GM18867 (cell line): Measurements from ENCODE around the gene CYSTM1.
A peak's percentile ranks its signal among the peaks of the same experiment; 100 is the strongest.

Experiments
- ATAC-seq: cut with Tn5 transposase; IDR thresholded peaks from one replicate; pipeline ENCODE4 v1.9.1; 2021; ENCODE audit warnings: mild to moderate bottlenecking, moderate library complexity; ENCODE audit not compliant: unreplicated experiment

The CYSTM1 gene, protein sequence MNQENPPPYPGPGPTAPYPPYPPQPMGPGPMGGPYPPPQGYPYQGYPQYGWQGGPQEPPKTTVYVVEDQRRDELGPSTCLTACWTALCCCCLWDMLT

GRCh38 chr5:140174465-140175366 lies at the start of gene CYSTM1:
CYSTM1 (plus strand) TSS chr5:140175188; CDS start chr5:140194466, 19,278 bp downstream.
- peak; percentile 92 for ATAC-seq

DNA sequence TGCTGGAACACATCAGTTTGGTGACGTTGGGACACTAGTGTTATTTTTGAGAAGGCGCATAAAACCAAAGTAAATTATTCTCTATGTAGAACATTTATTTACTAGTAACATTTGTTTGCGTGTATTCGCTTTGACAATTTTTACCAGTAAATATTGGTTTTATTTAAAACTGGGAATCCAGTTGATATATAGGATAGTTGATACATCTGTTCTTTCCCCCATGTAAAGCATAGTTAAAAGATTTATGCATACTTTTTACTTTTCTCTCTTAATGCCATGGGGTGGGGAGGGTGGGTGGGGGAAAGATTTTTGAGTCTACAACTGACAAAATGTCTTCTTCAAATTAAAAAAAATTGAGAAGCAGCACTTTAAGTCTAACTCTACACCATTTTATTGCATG lies 49.4 kb upstream of the CYSTM1 start, which contains the start of gene IGIP:
Gene IGIP, plus strand, starts transcription at position 301 of the 400 bp plus-strand sequence. CDS start 2,540 bp downstream, outside the sequence.
- ATAC-seq: no peak

- ATAC-seq: no peak
Measured at GRCh38 chr5:140126315-140127012, 48.5 kb upstream of the CYSTM1 start.

- no peak for ATAC-seq
Measured at GRCh38 chr5:140128376-140128775, 46.6 kb upstream of the CYSTM1 start.

DNA sequence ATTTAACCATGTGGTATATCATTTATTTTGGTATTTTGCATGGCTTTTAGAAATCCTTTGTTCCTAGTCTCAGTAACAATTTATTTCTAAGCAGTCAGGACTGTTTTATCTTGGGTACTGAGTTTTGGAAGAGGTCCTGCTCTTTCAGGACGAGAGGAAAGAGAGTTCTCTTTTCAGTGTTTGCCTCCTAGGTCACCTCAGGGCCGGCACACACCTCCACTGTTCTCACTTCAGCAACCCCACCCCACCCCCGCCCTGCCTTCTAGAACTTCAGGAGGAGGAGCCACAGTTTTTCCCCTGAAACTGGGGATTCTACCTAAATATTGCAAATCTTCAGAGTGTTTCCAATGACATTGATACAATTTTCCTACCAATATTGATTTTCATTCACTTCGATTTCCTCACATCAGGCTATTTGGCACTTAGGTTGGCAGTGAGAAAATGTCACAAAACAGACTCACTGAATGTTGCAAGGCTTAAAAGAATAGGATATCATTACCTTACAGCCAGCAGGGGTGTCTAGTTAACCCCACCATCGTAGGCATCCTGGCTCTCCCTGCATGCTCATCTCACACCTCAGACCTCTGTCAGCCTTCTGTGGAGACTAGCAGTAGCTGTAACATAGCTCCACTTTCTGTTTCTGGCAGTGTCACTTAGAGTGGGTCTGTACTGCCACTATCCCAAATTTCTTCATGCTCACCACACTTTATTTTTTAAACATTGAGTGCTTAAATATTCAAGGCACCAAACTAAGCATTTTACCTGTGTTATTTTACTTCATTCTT lies 43.8 kb upstream of the CYSTM1 start:
- ATAC-seq: no peak

GRCh38 chr5:140131967-140132409 lies 43.0 kb upstream of the CYSTM1 start:
- ATAC-seq: no peak

DNA sequence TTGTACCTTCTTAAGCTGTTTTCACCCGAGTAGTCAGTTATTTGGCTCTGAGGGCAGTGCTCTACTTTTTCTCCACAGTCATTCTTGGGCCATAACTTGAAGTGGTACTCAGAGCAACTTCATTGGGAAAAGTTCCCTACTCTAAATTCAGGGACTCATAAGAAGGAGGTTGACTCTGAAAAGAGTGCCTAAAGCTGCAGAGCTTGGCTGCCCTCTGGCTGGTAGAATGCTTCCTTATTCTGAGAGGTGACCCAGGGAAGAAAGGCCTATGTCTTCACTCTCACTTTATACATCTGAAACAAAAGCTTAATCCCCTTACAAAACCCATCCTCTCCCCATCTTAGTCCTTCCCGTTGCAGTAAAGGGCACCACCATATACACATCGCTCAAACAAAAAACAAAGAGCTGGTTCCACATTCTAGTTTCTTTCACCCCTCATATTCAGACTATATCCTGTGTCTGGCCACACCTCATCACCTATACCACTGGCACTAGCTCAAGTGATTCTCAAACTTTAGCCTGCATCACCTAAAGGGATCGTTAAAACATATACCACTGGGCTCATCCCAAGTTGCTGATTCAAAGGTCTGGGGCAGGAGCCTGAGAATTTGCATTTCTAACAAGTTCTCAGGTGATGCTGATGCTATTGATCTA lies 41.3 kb upstream of the CYSTM1 start:
- ATAC-seq: no peak

- ATAC-seq: no peak
Measured at GRCh38 chr5:140134277-140134935, 40.6 kb upstream of the CYSTM1 start.

GRCh38 chr5:140135127-140135526 lies 39.9 kb upstream of the CYSTM1 start:
- no peak for ATAC-seq

- no peak for ATAC-seq
Measured at GRCh38 chr5:140136624-140137023, 38.4 kb upstream of the CYSTM1 start.

- ATAC-seq: no peak
Measured at GRCh38 chr5:140140435-140140834, 34.6 kb upstream of the CYSTM1 start.

- no peak for ATAC-seq
Measured at GRCh38 chr5:140141241-140141640, 33.7 kb upstream of the CYSTM1 start.

DNA sequence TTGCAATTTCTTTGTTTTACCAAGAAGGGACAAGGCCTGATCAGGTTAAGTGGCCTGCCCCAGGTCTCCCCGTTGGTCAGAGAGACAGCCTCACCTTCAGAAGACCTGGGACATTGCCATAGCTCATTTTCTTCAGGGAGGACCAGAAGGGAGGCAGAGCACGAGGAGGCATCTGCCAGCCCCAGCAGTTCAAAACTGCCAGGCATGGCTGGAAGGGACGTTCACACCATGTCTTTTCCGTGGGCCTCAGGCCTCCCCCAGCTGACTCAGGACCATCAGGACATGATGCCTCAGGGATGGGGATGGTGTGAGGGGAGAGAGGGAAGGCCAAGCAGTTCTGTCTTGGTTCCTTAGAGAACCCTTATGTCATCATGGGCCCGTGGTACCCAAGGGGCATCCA lies 32.7 kb upstream of the CYSTM1 start:
- ATAC-seq: no peak

DNA sequence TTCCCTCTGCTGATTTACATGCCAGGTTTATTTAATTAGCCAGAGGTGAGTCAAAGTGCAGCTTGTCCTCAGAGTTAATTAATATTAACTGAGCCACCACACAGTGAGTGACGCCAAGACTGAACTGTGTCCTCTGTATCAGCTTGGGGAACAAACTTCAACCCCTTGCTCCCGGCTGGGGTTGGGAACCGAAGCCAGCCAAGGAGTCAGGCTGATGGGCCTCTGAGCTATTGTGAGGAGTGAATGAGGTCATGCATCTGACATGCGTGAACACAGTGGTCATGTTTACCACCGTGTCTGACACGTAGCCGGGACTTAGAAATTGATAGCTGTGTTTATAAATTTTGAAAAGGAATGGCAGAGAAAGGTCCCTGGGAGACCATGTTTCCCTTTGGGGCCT lies 32.1 kb upstream of the CYSTM1 start:
- no peak for ATAC-seq

- ATAC-seq: no peak
Measured at GRCh38 chr5:140143521-140144258, 31.3 kb upstream of the CYSTM1 start.

DNA sequence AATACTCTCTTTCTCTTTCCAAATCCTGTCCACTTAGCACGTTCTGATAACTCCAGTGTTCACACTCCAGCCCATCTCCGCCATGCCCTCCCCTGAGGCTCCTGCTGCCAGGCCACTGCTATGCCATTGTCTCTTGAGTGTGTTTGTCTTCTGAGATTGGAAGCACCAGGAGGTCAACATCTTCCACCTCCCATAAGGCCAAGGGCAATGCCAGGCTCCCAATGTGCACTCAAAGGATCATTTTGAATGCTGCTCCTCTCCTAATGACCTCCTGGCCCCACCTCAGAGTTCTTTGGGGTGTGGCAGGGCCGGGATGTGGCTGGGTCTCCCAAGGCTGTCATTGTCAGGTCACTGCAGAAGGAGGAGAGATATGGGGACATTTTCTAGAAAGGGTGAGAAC lies 29.7 kb upstream of the CYSTM1 start:
- no peak for ATAC-seq

GRCh38 chr5:140145818-140146522 lies 29.0 kb upstream of the CYSTM1 start:
- peak; percentile 54 for ATAC-seq

DNA sequence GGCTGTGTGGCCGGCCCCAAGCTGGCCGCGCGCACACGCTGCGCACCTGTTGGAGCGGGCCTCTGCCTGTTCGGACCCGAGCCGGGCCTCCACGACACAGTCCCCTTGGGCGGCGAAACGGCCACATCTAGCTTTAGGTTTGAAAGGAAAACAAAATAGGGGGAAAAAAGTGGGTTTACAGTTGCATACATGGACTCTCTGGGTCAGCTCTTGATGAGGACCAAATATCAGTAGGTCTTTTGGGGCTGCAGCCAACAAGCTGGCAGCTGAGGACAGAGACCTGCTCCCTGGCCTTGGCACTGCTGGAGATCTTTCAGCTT lies 28.5 kb upstream of the CYSTM1 start:
- ATAC-seq: no peak

- ATAC-seq: no peak
Measured at GRCh38 chr5:140147460-140147859, 27.5 kb upstream of the CYSTM1 start.
